ENCODE data around the gene MTMR6. TPM values are rescaled to one million over a fixed set of nuclear protein-coding genes. Genes with fewer than 3 reads are reported as not detected.

MTMR6 gene
- total RNA-seq, 1 donor = 44.1 TPM

DNA sequence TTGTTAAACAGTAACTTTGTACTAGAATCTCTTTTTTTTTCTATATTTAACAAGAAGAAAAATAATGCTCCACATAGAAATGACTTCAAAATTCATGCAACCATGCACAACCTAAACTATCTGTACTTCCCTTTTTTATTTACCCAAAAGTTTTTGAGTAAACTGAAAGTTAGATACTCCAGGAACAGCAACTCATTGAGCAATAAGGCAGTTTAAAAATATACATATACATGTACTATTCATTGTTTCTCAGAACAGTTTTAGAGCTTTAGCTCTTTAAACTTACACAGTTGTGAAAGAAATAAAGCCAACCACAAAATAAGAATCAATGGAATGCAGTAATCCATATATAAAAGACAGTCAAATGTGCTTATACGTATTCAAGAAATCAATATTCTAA is 39.2 kb downstream of the MTMR6 start:
- Histone ChIP-seq H3K4me1 (ENCODE audit: insufficient read depth, low read length) (peaks cover 10% of the 10 kb centered on the region), H3K27me3 (ENCODE audit: insufficient read depth, low read length) (no peaks in the 10 kb centered on the region), H3K4me3 (ENCODE audit: low read length) (no peak overlapping the region), H3K9me3 (ENCODE audit: low read depth, low read length) (no peaks in the 10 kb centered on the region)

DNA sequence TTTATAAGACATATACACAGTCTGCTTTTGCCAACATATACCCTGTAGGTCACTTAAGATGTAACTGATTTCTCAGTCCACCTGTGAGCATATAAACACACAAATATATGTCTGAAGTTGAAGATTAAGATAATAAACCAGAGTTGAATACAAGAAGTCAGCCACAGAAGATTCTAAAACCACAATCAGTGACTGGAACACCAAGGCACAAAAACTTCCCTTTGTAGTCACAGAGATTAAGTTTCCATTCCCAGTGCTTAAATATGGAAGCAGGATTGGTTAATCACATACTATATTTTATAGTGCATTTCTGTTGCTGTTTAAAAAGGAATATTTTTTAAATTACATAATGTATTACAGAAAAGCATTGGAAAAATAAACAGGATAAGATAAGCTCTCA is 39.9 kb downstream of the MTMR6 start:
- Histone ChIP-seq H3K9me3 (ENCODE audit: low read depth, low read length) (no peaks in the 10 kb centered on the region), H3K4me3 (ENCODE audit: low read length) (no peak overlapping the region), H3K27me3 (ENCODE audit: insufficient read depth, low read length) (no peaks in the 10 kb centered on the region), H3K4me1 (ENCODE audit: insufficient read depth, low read length) (peaks cover 3% of the 10 kb centered on the region)

DNA sequence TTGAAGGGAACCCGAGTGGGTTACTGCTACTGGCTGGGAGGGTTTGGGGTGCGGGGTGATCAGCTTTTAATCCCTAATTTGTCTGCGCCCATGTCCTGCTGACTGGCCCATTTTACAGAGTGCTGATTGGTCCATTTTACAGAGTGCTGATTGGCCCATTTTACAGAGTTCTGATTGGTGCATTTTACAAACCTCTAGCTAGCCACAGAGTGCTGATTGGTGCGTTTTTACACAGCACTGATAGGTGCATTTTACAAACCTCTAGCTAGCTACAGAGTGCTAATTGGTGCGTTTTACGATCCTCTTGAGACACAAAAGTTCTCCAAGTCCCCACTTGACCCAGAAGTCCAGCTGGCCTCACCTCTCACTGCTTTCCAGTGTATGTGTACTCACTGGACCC is 43.2 kb downstream of the MTMR6 start:
- no peak overlapping the region for H3K4me3 ChIP-seq (ENCODE audit: low read length)

DNA sequence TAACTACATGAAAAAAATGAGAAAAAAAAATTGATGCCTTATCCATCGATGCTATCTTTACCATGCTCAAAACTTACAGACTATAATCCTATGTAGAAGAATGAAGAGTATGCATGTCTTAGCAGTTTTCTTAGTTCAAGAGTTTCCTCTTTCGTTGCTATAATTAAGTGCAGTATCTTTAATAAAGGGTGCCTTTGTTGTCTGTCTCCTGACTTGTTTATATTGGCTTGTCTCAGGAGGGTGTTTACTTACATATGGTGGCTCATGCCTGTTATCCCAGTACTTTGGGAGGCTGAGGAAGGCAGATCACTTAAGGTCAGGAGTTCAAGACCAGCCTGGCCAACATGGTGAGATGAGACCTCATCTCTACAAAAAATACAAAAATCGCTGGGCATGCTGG is 44.3 kb downstream of the MTMR6 start:
- H3K4me3 ChIP-seq (ENCODE audit: low read length) = no peak overlapping the region

More for the DNA sequence above, 43.2 kb downstream of the MTMR6 start:
- no peaks in the 10 kb centered on the region for H3K27me3 ChIP-seq (ENCODE audit: insufficient read depth, low read length)
- no peaks in the 10 kb centered on the region for H3K9me3 ChIP-seq (ENCODE audit: low read depth, low read length)
- H3K4me1 ChIP-seq (ENCODE audit: insufficient read depth, low read length) = no peaks in the 10 kb centered on the region

DNA sequence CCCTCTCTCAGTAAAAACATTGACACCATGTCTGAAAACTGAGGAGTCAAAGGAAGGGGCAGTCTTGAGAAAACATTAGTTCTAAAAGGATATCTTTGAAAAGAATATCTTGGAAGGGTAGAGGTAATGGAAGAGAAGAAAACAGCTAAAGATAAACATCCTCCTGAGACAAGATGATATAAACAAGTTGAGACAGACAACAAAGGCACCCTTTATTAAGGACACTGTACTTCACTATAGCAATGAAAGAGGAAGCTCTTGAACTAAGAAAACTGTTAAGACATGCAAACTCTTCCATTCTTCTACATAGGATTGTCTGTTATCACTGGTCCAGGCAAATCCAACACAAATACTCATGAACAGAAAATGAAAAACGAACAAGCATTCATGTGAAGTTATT is 46.3 kb downstream of the MTMR6 start:
- Histone ChIP-seq H3K4me3 (ENCODE audit: low read length) (no peak overlapping the region), H3K27me3 (ENCODE audit: insufficient read depth, low read length) (no peaks in the 10 kb centered on the region), H3K4me1 (ENCODE audit: insufficient read depth, low read length) (no peaks in the 10 kb centered on the region), H3K9me3 (ENCODE audit: low read depth, low read length) (no peaks in the 10 kb centered on the region)

More for the DNA sequence above, 44.3 kb downstream of the MTMR6 start:
- H3K9me3 ChIP-seq (ENCODE audit: low read depth, low read length) = no peaks in the 10 kb centered on the region
- no peaks in the 10 kb centered on the region for H3K4me1 ChIP-seq (ENCODE audit: insufficient read depth, low read length)
- no peaks in the 10 kb centered on the region for H3K27me3 ChIP-seq (ENCODE audit: insufficient read depth, low read length)

DNA sequence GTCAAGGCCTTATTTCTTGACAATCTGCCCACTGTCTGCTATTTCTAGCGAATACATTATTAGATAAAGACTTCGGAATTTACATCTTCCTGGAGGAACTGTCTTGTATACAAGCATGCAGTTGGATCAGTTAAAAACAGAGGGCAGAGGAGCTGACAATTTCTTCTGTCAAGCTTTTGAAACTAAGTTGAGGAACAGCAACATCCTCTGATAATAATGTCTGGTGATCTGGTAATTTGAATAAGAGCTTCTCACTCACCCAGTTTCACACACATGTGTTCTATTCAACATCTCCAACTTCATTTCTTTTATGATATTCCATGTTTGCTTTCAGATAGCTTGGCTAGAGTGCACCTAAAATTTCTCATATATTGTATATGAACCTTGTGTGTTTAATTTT is 50.2 kb downstream of the MTMR6 start:
- Histone ChIP-seq H3K27me3 (ENCODE audit: insufficient read depth, low read length) (no peaks in the 10 kb centered on the region), H3K4me3 (ENCODE audit: low read length) (no peak overlapping the region), H3K9me3 (ENCODE audit: low read depth, low read length) (no peaks in the 10 kb centered on the region), H3K4me1 (ENCODE audit: insufficient read depth, low read length) (no peaks in the 10 kb centered on the region)

DNA sequence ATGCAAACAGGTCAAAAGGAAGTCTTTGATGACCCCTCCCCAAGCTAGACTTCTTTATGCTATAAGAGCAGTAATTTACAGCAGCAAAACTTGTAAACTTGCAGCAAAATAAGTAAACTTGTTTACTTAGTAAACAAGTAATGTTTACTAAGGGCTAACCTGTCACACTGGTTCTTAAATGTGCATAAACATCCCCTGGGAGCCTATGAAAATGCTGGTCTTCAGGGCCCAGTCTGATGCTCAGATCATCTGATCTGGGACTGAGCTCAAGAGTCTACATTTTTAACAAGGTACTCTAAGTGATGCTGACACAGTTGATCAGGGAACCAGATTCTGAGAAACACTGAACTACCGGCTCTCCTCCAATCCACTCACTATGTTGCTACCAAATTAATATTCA is 53.4 kb downstream of the MTMR6 start:
- H3K4me1 ChIP-seq (ENCODE audit: insufficient read depth, low read length) = no peaks in the 10 kb centered on the region
- no peak overlapping the region for H3K4me3 ChIP-seq (ENCODE audit: low read length)
- no peaks in the 10 kb centered on the region for H3K27me3 ChIP-seq (ENCODE audit: insufficient read depth, low read length)
- H3K9me3 ChIP-seq (ENCODE audit: low read depth, low read length) = no peaks in the 10 kb centered on the region

DNA sequence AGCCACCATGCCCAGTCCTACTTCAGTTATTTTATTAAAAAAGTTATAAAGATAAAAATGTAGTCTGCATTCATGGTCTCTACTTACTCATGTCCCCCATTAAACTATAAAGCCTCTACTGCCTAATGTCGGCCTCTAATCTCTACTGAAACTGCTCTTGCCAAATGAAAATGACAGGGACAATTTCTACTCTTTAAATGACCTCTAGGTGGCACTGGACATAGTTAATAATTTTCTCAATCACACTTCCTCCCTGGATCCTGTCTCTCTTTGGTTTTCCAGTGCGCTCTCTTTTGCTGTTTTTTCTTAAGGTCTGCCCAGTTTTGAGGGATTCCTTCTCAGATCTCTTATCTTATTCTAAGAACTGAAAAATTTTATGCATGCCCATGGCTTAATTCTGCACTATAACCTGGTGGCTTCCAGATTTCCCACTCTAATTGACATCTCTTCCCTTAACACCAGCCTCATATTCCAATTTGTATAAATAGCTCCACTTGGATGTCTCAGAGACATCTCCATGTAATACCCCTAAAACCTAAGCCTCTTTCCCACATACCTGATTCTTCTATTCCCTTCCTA is 54.3 kb downstream of the MTMR6 start:
- Histone ChIP-seq H3K4me1 (ENCODE audit: insufficient read depth, low read length) (no peaks in the 10 kb centered on the region), H3K4me3 (ENCODE audit: low read length) (no peak overlapping the region), H3K27me3 (ENCODE audit: insufficient read depth, low read length) (no peaks in the 10 kb centered on the region), H3K9me3 (ENCODE audit: low read depth, low read length) (no peaks in the 10 kb centered on the region)

DNA sequence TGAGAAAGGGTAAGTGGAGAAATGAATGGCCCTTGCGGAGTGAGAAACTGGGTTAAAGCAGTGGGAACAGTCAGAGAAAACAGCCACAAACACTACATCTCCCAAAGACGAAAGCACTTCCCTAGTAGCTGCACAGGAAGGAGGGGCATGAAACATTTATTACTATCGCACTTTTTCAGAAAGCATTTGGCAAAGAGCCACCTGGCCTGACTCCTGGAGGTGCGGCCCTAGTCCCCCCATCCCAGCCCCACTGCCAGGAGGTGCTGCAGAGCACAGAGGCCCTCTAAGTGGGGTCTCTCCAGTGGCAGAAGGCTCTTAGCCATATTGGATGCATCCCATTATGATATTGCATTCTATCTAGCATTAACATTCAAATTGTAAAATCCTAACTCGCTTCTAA is 55.8 kb downstream of the MTMR6 start:
- Histone ChIP-seq H3K27me3 (ENCODE audit: insufficient read depth, low read length) (peaks cover 3% of the 10 kb centered on the region), H3K4me3 (ENCODE audit: low read length) (no peak overlapping the region), H3K9me3 (ENCODE audit: low read depth, low read length) (no peaks in the 10 kb centered on the region), H3K4me1 (ENCODE audit: insufficient read depth, low read length) (no peaks in the 10 kb centered on the region)

DNA sequence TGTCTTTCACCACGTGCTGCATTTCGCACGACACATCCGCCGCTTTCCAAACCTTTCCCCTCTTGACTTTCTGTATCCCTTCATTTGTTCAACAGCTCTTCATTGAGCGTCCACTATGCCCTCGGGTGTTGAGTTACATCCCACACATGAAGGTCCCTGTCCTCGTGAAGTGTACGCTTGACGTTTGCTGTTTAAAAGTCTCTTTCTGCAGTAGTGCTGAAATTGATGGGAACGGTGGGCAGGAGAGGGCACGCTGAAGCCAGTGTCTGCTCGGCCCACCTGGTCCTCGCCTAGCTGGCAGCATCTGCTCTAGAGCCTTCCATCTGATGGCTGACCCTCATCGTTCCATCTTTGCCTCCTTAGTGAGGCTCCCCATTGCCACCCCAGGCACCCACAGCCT is 59.6 kb downstream of the MTMR6 start:
- peaks cover 5% of the 10 kb centered on the region for H3K27me3 ChIP-seq (ENCODE audit: insufficient read depth, low read length)
- no peaks in the 10 kb centered on the region for H3K9me3 ChIP-seq (ENCODE audit: low read depth, low read length)
- no peaks in the 10 kb centered on the region for H3K4me1 ChIP-seq (ENCODE audit: insufficient read depth, low read length)
- no peak overlapping the region for H3K4me3 ChIP-seq (ENCODE audit: low read length)

DNA sequence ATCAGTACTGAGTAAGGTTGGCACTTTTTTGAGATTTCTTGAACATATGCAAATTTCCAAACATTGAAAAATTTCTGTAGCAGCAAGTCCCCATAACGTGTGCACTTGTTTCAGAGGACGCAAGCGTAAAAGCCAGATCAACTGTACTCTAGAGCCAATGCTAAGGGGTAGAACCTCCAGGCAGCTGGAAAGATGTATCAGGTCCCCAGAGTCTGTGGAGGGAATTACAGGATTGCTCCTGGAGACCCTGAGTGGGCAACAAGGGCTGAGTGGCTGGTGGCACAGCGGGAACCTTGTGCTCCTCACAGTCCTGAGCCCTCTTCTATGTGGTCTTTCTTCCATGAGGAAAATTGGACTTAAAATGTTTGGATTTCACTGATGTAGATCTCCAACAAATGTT is 61.3 kb downstream of the MTMR6 start:
- Histone ChIP-seq H3K4me1 (ENCODE audit: insufficient read depth, low read length) (no peaks in the 10 kb centered on the region), H3K27me3 (ENCODE audit: insufficient read depth, low read length) (peaks cover 11% of the 10 kb centered on the region), H3K4me3 (ENCODE audit: low read length) (no peak overlapping the region), H3K9me3 (ENCODE audit: low read depth, low read length) (no peaks in the 10 kb centered on the region)

DNA sequence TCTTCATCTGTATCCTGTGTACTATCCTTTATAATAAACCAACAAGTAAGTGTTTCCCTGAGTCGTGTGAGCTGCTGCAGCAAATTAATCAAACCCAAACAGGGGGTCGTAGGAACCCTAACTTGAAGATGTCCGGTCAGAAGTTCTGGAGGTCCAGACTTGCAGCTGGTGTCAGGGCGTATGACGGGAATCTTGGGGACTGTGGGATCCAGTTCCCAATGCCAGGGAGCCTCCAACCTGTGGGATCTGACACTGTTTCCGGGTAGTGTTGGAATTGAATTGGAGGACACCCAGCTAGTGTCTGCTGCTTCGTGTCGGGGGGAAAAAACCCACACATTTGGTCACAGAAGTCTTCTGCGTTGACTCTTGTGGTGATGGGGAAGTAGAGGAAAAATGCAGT is 63.1 kb downstream of the MTMR6 start:
- H3K4me1 ChIP-seq (ENCODE audit: insufficient read depth, low read length) = peaks cover 11% of the 10 kb centered on the region
- H3K9me3 ChIP-seq (ENCODE audit: low read depth, low read length) = no peaks in the 10 kb centered on the region
- H3K27me3 ChIP-seq (ENCODE audit: insufficient read depth, low read length) = peaks cover 11% of the 10 kb centered on the region
- no peak overlapping the region for H3K4me3 ChIP-seq (ENCODE audit: low read length)

DNA sequence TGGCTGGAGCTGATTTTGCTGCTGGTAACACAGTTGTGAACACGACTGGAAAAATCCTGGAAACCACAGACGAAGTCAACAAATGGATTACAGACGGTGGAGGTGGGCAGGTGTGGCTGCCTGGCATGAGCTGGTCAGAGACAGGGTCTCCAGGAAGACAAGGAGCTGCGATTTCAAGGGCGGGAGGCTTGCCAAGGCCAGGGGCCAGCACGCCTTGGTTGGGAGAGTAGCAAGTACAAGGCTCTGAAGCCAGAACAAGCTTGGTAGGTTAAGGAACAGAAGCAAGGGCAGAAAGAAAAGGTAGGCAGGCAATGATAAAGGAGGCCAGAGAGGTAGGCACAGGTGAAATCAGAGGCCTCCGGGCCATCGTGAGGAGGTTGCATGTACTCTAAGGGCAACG is 64.5 kb downstream of the MTMR6 start:
- H3K9me3 ChIP-seq (ENCODE audit: low read depth, low read length) = no peaks in the 10 kb centered on the region
- no peak overlapping the region for H3K4me3 ChIP-seq (ENCODE audit: low read length)

DNA sequence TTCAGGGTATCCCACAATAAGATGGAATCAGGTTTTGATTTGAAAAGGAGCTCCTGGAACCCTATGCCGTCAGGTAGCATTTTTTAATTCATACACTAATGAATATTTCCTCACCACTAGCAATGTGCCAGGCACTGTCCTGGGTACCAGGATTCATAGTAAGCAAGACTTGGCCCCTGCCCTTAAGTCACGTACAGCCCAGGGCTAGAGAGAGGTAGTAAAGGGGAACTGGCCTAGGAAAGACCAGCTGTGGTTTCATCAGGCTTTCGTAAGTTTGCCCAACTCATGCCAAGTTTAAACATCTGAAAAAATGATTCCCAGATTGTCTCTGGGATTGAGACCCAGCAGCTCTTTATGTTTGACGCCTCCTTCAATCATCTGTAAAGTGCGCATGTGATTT is 69.3 kb downstream of the MTMR6 start:
- Histone ChIP-seq H3K9me3 (ENCODE audit: low read depth, low read length) (no peaks in the 10 kb centered on the region), H3K4me3 (ENCODE audit: low read length) (no peak overlapping the region), H3K27me3 (ENCODE audit: insufficient read depth, low read length) (peaks cover 7% of the 10 kb centered on the region), H3K4me1 (ENCODE audit: insufficient read depth, low read length) (peaks cover 27% of the 10 kb centered on the region)

More for the DNA sequence above, 64.5 kb downstream of the MTMR6 start:
- peaks cover 25% of the 10 kb centered on the region for H3K4me1 ChIP-seq (ENCODE audit: insufficient read depth, low read length)
- peaks cover 11% of the 10 kb centered on the region for H3K27me3 ChIP-seq (ENCODE audit: insufficient read depth, low read length)

DNA sequence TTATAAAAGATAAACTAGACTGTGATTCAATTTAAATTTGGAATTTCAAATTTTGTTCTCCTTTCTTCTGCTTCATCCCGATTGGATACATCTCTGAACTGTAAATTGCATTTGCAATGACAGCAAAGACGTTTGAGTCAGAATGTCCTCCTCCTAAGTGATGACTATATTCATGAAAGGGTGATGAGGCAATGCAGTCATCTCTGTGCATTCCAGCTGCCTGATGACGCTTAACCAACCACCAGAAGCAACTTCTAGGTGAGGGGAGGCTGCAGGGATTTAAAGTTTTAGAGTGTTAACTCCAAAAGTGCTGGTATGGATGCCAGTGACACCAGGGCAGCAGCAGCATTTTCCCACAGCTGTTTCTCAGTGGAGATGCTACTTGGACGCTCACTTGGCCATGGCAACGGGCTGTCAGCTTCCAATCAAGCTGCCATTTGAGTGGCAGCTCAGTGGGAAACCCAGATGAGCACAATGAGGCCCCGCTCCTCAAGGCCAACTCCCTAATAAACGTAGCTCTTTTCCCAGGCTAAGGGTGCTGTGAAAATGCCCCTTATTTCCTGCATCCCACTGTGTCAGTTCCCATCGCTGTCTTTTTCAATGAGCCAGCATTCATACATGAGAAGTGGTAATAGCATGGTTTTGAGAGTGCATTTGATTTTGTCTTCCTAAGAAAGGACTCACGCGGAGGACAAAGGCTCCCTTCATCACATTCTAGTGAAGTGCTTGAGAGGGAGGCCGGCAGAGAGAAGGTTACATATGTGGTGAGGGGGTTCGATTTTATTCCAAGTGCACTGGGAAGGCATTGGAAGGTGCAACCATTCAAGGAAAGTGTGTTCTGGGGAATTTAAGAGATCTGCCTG is 70.0 kb downstream of the MTMR6 start:
- Histone ChIP-seq H3K27me3 (ENCODE audit: insufficient read depth, low read length) (peaks cover 3% of the 10 kb centered on the region), H3K4me1 (ENCODE audit: insufficient read depth, low read length) (peaks cover 27% of the 10 kb centered on the region), H3K4me3 (ENCODE audit: low read length) (no peak overlapping the region), H3K9me3 (ENCODE audit: low read depth, low read length) (no peaks in the 10 kb centered on the region)

DNA sequence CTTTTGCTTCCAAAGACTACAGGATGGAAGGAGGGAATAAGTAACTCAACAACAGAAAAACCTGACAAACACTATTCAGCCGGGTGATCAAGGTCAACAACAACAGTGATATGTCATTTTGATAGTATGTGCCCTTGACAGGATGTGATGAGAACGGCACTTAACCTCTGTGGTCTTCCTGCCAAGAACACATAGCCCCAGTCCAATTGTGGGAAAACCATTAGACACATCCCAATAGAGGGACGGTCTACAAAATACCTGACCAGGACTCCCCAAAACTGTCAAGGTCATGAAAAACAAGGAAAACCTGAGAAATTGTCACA is 72.1 kb downstream of the MTMR6 start:
- H3K27me3 ChIP-seq (ENCODE audit: insufficient read depth, low read length) = no peaks in the 10 kb centered on the region
- no peak overlapping the region for H3K4me3 ChIP-seq (ENCODE audit: low read length)
- no peaks in the 10 kb centered on the region for H3K9me3 ChIP-seq (ENCODE audit: low read depth, low read length)
- H3K4me1 ChIP-seq (ENCODE audit: insufficient read depth, low read length) = peaks cover 26% of the 10 kb centered on the region
